H9 (cell line): Measurements from ENCODE around the gene MAPT. TPM values are rescaled to one million over a fixed set of nuclear protein-coding genes. Genes with fewer than 3 reads are reported as not detected.

ENCODE experiments used
- DNase-seq: peaks from one replicate; pipeline ENCODE4 v3.0.0-alpha.2; 2017
- H2AFZ ChIP-seq: one replicate; pipeline ENCODE4 v1.6.1; 2013; ENCODE audit warnings: mild to moderate bottlenecking, low read length, control low read depth, moderate library complexity
- H2AK5ac ChIP-seq: 2 replicates; pipeline ENCODE4 v1.6.1; 2013; ENCODE audit warnings: low read length, control low read depth, mixed read lengths; ENCODE audit not compliant: insufficient read length
- H2BK120ac ChIP-seq: one replicate; pipeline ENCODE4 v1.6.1; 2013; ENCODE audit warnings: low read depth, mild to moderate bottlenecking, low read length, control low read depth, inconsistent platforms; ENCODE audit not compliant: poor library complexity, severe bottlenecking
- H2BK12ac ChIP-seq: 2 replicates; pipeline ENCODE4 v1.6.1; 2013; ENCODE audit warnings: low read length, control low read depth, mixed read lengths, low read depth; ENCODE audit not compliant: insufficient read length
- H2BK15ac ChIP-seq: 2 replicates; pipeline ENCODE4 v1.6.1; 2013; ENCODE audit warnings: low read depth, low read length, control low read depth
- H2BK20ac ChIP-seq: one replicate; pipeline ENCODE4 v1.6.1; 2013; ENCODE audit warnings: low read depth, mild to moderate bottlenecking, low read length, control low read depth, inconsistent platforms; ENCODE audit not compliant: poor library complexity, severe bottlenecking
- H2BK5ac ChIP-seq: 2 replicates; pipeline ENCODE4 v1.6.1; 2013; ENCODE audit warnings: low read length, control low read depth, mixed read lengths; ENCODE audit not compliant: insufficient read length
- H3K14ac ChIP-seq: 2 replicates; pipeline ENCODE4 v1.6.1; 2013; ENCODE audit warnings: low read length, control low read depth; ENCODE audit not compliant: insufficient read depth
- H3K18ac ChIP-seq: 2 replicates; pipeline ENCODE4 v1.6.1; 2013; ENCODE audit warnings: low read depth, mild to moderate bottlenecking, mixed read lengths, low read length, control low read depth; ENCODE audit not compliant: insufficient read length
- H3K23ac ChIP-seq: 2 replicates; pipeline ENCODE4 v1.6.1; 2013; ENCODE audit warnings: low read length, control low read depth, mixed read lengths, low read depth; ENCODE audit not compliant: insufficient read length
- H3K23me2 ChIP-seq: 2 replicates; pipeline ENCODE4 v1.6.1; 2013; ENCODE audit warnings: low read depth, mild to moderate bottlenecking, mixed read lengths, low read length, control low read depth; ENCODE audit not compliant: insufficient read length, poor library complexity, severe bottlenecking
- H3K27ac ChIP-seq: 2 replicates; pipeline ENCODE4 v1.5.1; 2013; ENCODE audit warnings: low read length, control low read depth, mixed read lengths, low read depth; ENCODE audit not compliant: insufficient read length
- H3K27me3 ChIP-seq: 2 replicates; pipeline ENCODE4 v1.6.1; 2013; ENCODE audit warnings: low read length, control low read depth, inconsistent platforms; ENCODE audit not compliant: insufficient read depth
- H3K4ac ChIP-seq: 2 replicates; pipeline ENCODE4 v1.6.1; 2013; ENCODE audit warnings: low read depth, mild to moderate bottlenecking, control low read depth, inconsistent platforms, low read length, moderate library complexity
- H3K4me1 ChIP-seq: 2 replicates; pipeline ENCODE4 v1.6.1; 2013; ENCODE audit warnings: low read length, control low read depth, inconsistent platforms; ENCODE audit not compliant: insufficient read depth
- H3K4me2 ChIP-seq: 2 replicates; pipeline ENCODE4 v1.6.1; 2013; ENCODE audit warnings: low read length, control low read depth, mixed read lengths; ENCODE audit not compliant: insufficient read length, insufficient read depth
- H3K56ac ChIP-seq: 2 replicates; pipeline ENCODE4 v1.6.1; 2013; ENCODE audit warnings: low read depth, mild to moderate bottlenecking, mixed read lengths, low read length, control low read depth; ENCODE audit not compliant: insufficient read length
- H3K79me1 ChIP-seq: 2 replicates; pipeline ENCODE4 v1.6.1; 2013; ENCODE audit warnings: low read depth, mild to moderate bottlenecking, moderate library complexity, low read length, control low read depth, inconsistent platforms; ENCODE audit not compliant: insufficient read depth, poor library complexity, severe bottlenecking
- H3K79me2 ChIP-seq: 2 replicates; pipeline ENCODE4 v1.6.1; 2013; ENCODE audit warnings: low read length, control low read depth, inconsistent platforms; ENCODE audit not compliant: insufficient read depth
- H3K9ac ChIP-seq: 2 replicates; pipeline ENCODE4 v1.6.1; 2013; ENCODE audit warnings: low read length, control low read depth, mixed read lengths; ENCODE audit not compliant: insufficient read length; ENCODE audit errors: extremely low read depth
- H3K9me3 ChIP-seq: one replicate; pipeline ENCODE4 v1.6.1; 2013; ENCODE audit warnings: low read depth, low read length, inconsistent platforms; ENCODE audit not compliant: control insufficient read depth
- H3T11ph ChIP-seq: one replicate; pipeline ENCODE4 v1.6.1; 2013; ENCODE audit warnings: mild to moderate bottlenecking, low read length, control low read depth, inconsistent platforms
- H4K20me1 ChIP-seq: one replicate; pipeline ENCODE4 v1.6.1; 2013; ENCODE audit not compliant: control insufficient read depth, insufficient read length, insufficient read depth
- H4K5ac ChIP-seq: 2 replicates; pipeline ENCODE4 v1.6.1; 2013; ENCODE audit warnings: low read depth, mild to moderate bottlenecking, mixed read lengths, low read length, control low read depth; ENCODE audit not compliant: insufficient read length
- H4K8ac ChIP-seq: replicated peaks from 2 replicates; pipeline ENCODE4 v1.6.1; 2013; ENCODE audit warnings: low read length, control low read depth, mixed read lengths, low read depth; ENCODE audit not compliant: insufficient read length
- H4K91ac ChIP-seq: 2 replicates; pipeline ENCODE4 v1.6.1; 2013; ENCODE audit warnings: low read depth, mild to moderate bottlenecking, moderate library complexity, mixed read lengths, low read length, control low read depth; ENCODE audit not compliant: insufficient read length
- H3K27ac Mint-ChIP-seq, 3 experiments: 2 replicates in 2 of 3; 3 replicates in 1 of 3; pipeline ENCODE4 v1.8.0; 2020 to 2021; ENCODE audit warnings: mixed read lengths in 3 of 3, mild to moderate bottlenecking in 1 of 3, moderate library complexity in 1 of 3
- H3K27me3 Mint-ChIP-seq: 2 replicates; pipeline ENCODE4 v1.8.0; 2021; ENCODE audit warnings: low read depth, mild to moderate bottlenecking, moderate library complexity, mixed read lengths
- H3K36me3 Mint-ChIP-seq, 3 experiments: 2 replicates in 2 of 3; 3 replicates in 1 of 3; pipeline ENCODE4 v1.8.0; 2020 to 2021; ENCODE audit warnings: low read depth in 3 of 3, mixed read lengths in 3 of 3; ENCODE audit not compliant: insufficient read depth in 1 of 3
- H3K4me1 Mint-ChIP-seq, 2 experiments: 2 replicates each; pipeline ENCODE4 v1.8.0; 2020; ENCODE audit warnings: mixed read lengths in 2 of 2
- H3K4me3 Mint-ChIP-seq, 2 experiments: 2 replicates in 1 of 2; 3 replicates in 1 of 2; pipeline ENCODE4 v1.8.0; 2020 to 2021; ENCODE audit warnings: mild to moderate bottlenecking in 2 of 2, mixed read lengths in 2 of 2, moderate library complexity in 1 of 2
- H3K9me3 Mint-ChIP-seq, 2 experiments: 2 replicates in 1 of 2; 3 replicates in 1 of 2; pipeline ENCODE4 v1.8.0; 2020; ENCODE audit warnings: mild to moderate bottlenecking in 2 of 2, mixed read lengths in 2 of 2, moderate library complexity in 1 of 2
- CTCF ChIP-seq: fragments of 200-600 bp; sonication (generic); conservative IDR thresholded peaks from 3 replicates; pipeline ENCODE4 v1.8.0; 2021; ENCODE audit warnings: antibody characterized with exemption, mild to moderate bottlenecking
- WGBS: extraction: QIAGEN DNeasy Blood & Tissue Kit; methylation state at CpG from one replicate; pipeline ENCODE4 v1.1.7; 2013; ENCODE audit warnings: missing lambda C conversion rate, low lambda C conversion rate, mixed read lengths; ENCODE audit not compliant: insufficient read length; ENCODE audit errors: extremely low coverage; 5-methylcytosine and 5-hydroxymethylcytosine counted together
- total RNA-seq: library from RNA; stranded (reverse); gene quantifications from 2 replicates; pipeline ENCODE4 v1.2.1, GENCODE V29; 2021

The MAPT gene
- total RNA-seq, 1 experiment from 2014 or later, result 1.6 TPM

GRCh38 chr17:46010597-46011186 is 116.3 kb downstream of the MAPT start:
- H3K27me3 Mint-ChIP-seq, result peaks cover 2% of the 10 kb centered on the region
- H2BK20ac ChIP-seq, result no peak overlapping the region
- H3K4me1 ChIP-seq, result no peaks in the 10 kb centered on the region
- H2BK120ac ChIP-seq, result no peak overlapping the region
- no peak overlapping the region for H2BK15ac ChIP-seq
- H3K9me3 Mint-ChIP-seq, result peaks cover 0 to 6% of the 10 kb centered on the region in 2 experiments; a peak in 2 of 5 replicates
- TF ChIP-seq CTCF, result peak; percentile 39; the same call in 2 of the 3 replicates
- no peak overlapping the region for H4K8ac ChIP-seq
- no peak overlapping the region for H4K5ac ChIP-seq
- no peak overlapping the region for H3K9ac ChIP-seq
- no peak overlapping the region for H2AK5ac ChIP-seq
- no peak overlapping the region for H3K4me2 ChIP-seq
- H3K4ac ChIP-seq, result no peak overlapping the region
- DNase-seq, result peak; percentile 68
- H4K20me1 ChIP-seq, result no peaks in the 10 kb centered on the region
- no peak overlapping the region for H3K27ac ChIP-seq
- no peaks in the 10 kb centered on the region for H3K23me2 ChIP-seq
- H2BK5ac ChIP-seq, result no peak overlapping the region
- H3K9me3 ChIP-seq, result no peaks in the 10 kb centered on the region
- H3K79me1 ChIP-seq, result no peaks in the 10 kb centered on the region
- no peak overlapping the region for H2AFZ ChIP-seq
- H3K4me3 Mint-ChIP-seq, result no peak overlapping the region
- H3K18ac ChIP-seq, result no peak overlapping the region
- no peak overlapping the region for H3K14ac ChIP-seq
- H3K79me2 ChIP-seq, result no peaks in the 10 kb centered on the region
- no peaks in the 10 kb centered on the region; a peak in 2 of 7 replicates for H3K36me3 Mint-ChIP-seq
- no peaks in the 10 kb centered on the region for H3K27me3 ChIP-seq
- H4K91ac ChIP-seq, result no peak overlapping the region
- H2BK12ac ChIP-seq, result no peak overlapping the region
- WGBS, result no CpG with 5 or more reads among the region's 16 CpGs
- H3K23ac ChIP-seq, result no peak overlapping the region
- no peak overlapping the region for H3T11ph ChIP-seq
- no peak overlapping the region for H3K56ac ChIP-seq
- H3K27ac Mint-ChIP-seq, result no peak overlapping the region
- 0 out of 4 replicates have a peak, but pooled peaks cover 0 to 6% of the 10 kb centered on the region in 2 experiments for H3K4me1 Mint-ChIP-seq
